MV-4-11 (cell line): Measurements from ENCODE around the gene GAS2L2.
"Not testable (repeated sequence)": the region's sequence is repeated elsewhere in the genome, so short reads cannot be mapped to it uniquely, and the experiment has no call there.

Source experiments
- DNase-seq: peaks from one replicate; lab custom pipeline; 2025; lab: John Stamatoyannopoulos, UW

GAS2L2 gene

DNA sequence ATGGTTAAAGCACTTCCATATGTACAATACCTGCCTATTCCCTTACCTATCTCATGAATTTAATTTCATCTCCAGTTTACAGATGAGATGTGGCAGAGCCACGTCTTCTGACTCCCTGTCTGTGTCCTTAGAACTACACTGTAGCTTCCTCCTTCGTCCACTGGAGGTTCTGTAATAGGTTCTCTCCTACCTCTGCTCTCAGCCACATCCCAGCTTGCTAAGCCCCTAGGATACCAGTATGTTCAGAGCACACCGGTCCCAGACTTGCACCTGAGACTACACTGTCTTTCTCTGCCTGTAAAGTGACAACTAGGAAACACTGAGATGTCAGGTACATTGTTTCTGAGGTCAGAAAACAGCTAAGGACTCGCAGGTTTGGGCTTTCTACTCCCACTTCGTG, 25.4 kb downstream of the GAS2L2 start:
- DNase-seq = no peak

DNA sequence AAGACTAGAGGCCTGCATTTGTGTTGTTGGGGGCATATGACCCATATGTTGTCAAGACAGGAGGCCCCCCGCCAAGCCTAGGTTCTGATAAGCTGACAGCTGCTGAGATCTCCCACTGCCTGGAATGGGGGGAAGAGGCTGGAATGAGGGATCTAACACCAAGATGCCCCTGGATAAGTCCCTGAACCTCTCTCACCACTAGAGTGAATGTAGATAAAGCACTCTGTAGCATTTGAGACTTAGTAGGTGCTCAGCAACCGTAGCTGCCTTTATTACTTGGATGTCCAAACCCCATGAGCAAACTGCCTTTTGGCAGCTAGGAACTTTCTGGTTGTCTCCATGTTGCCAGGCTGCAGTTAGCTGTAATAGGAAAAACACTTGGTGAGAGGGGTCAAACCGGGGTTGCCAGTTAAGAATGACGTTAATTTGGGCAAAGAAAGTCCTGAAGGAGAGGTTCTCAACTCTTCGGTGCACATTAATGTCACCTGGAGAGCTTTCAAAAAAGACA, 26.0 kb downstream of the GAS2L2 start:
- DNase-seq = no peak

- no peak for DNase-seq
These were observed 26.7 kb downstream of the GAS2L2 start for GRCh38 chr17:35726127-35726952.

- peak; percentile 22 for DNase-seq
These were observed 27.3 kb downstream of the GAS2L2 start for GRCh38 chr17:35725802-35726126.

GRCh38 chr17:35725058-35725457, 28.0 kb downstream of the GAS2L2 start:
- DNase-seq = no peak

- DNase-seq = no peak
These were observed 29.3 kb downstream of the GAS2L2 start for GRCh38 chr17:35723735-35724134.

DNA sequence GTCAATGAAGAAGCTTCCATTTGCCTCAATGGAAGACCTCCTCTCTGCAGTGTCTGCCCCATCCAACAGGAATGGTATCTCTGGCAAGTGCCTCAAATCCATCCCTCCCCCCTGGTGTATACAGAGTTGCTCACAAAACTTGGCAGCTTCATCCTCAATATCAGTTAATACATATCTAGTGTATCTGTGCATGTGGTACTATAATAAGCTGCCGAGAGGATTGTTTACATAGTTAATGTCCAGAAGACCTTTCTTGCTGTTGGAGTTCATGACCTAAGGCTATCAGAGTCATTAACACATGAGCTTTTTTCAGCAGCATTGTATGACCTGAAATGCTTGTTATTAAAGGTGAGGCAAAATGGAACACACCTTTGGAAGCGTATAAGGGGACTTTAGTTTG, 35.6 kb downstream of the GAS2L2 start:
- DNase-seq = no peak

DNA sequence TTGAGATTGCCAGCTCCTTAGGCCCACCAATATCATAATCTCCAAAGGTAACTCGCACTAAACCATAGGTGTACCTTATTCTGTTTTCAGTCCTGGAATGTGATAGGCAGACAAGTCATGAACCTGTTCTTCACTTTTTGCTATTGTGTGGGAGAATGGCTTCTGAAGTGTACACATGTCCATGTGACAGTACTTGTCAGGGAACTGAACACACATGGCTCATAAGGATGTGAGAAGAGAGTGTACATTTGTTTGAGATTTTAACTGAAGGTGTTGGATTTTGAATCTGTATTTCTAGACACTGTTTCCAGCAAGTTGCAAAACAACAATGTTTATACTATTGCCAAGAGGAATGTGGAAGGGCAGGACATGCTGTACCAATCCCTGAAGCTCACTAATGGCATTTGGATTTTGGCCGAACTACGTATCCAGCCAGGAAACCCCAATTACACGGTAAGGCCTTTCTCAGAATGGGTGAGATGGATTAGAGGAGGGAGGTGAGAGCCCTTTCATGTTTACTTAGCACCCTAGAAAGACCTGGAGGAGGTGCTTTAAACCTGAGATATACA, 36.1 kb downstream of the GAS2L2 start:
- DNase-seq = no peak

DNA sequence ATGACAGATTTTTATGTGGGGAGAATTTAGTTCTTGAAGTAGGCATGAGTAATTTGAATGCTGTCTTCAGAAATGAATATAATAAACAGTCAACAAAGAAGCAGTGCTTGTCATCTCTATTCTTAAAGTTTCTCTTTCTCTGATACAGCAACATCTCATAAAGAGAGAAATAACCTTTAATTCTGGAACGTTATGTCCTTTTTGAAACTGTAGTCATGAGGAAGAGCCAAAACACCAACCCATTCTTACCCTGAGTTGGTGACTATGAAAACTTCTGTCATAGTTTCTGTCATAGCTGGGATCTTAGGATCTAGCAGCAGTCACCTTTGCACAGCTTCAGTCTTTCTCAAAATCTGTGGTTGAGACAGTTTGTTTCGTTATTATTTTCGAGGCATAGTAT, 36.9 kb downstream of the GAS2L2 start:
- no peak for DNase-seq

GRCh38 chr17:35715416-35715815, 37.6 kb downstream of the GAS2L2 start:
- DNase-seq = no peak

DNA sequence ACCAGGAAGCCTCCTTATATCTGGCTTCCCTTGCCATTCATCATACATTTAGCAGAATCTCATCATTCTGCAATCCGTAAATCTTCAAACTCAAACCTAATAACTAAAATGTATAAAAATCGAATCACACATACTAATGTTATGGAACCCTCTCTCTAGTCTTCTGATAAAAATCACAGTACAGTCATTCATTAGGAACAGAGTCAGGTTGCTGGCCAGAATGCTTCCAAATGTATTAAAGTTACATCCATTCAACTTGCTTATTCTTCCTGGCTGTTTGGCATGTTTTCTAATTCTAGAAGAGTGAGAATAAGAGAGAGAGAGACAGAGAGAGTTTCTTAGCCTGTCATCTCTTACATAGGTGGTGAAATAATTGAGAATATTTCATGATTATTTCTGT, 38.1 kb downstream of the GAS2L2 start:
- DNase-seq = no peak

GRCh38 chr17:35713069-35713728, 39.8 kb downstream of the GAS2L2 start:
- peak; percentile 39 for DNase-seq

DNA sequence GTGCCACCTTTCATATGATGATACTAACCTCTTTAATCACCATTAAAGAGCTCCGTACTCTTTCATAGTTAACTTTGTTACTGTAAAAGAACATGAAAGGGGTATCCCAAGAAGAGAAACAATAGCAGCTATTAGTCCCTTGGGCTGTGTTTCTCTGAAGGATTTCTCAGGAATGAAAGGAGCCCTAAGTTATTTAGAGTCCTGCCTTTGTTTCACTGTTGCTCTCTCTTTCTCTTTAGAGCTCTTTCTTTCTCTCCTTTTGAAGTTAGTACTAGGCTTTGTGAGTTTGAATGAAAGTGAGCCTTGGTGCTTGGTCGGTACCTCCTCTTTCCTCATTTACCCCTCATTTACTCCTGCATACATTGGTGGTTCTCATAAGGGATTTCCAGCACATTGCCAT, 42.1 kb downstream of the GAS2L2 start:
- no peak for DNase-seq

- no peak for DNase-seq
These were observed 43.2 kb downstream of the GAS2L2 start for GRCh38 chr17:35709874-35710273.

GRCh38 chr17:35708951-35709350, 44.1 kb downstream of the GAS2L2 start:
- no peak for DNase-seq

DNA sequence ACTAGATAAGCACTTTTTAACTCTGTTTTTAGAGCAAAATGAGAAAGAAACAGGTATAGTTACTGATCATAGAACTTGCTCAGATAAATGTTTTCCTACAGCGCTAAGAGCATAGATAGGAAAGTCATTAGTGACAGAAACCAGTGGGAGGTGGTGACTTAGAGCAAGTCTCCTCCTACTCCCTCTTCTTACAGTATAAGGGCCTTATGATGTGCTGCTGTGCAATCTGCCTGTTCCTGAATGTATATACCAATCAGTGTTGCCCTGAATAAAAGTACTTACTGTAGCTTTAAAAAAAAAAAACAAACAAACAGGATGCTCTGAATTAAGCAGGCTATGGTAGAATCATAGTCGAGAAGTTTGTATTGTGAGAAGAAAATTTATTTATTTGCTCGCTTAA, 44.9 kb downstream of the GAS2L2 start:
- DNase-seq = peak; percentile 17

DNA sequence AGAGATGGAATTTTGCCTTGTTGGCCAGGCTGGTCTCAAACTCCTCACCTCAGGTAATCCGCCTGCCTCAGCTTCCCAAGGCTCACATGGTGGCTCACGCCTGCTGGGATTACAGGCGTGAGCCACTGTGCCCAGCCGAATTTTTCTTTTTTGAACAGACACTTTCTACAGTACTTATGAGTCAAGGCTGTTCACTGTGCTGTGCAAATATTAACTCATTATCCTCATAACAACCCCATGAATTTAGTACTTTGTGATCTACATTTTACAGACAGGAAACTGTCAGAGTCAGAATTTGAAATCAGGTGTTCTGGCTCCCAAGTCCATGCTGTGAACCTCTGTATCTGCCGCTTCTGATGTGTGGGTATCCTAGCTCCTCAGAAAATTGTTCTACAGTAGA, 47.3 kb downstream of the GAS2L2 start:
- DNase-seq = no peak

DNA sequence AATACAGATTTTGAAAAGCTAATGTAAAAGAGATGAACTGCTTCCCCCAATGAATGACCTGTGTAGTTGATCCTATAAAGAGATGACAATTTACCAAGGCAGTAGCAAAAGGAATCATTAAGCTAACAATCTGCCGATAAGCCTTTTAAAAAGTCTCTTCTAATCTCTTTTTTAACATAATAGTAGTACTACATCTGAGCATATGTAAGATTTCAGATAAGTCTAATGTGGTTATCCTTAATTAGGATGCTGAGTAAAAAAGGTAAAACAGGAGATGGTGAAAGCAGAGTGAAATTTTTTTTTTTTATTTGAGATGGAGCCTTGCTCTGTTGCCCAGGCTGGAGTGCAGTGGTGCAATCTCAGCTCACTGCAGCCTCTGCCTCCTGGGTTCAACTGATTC, 47.8 kb downstream of the GAS2L2 start:
- no peak for DNase-seq

DNA sequence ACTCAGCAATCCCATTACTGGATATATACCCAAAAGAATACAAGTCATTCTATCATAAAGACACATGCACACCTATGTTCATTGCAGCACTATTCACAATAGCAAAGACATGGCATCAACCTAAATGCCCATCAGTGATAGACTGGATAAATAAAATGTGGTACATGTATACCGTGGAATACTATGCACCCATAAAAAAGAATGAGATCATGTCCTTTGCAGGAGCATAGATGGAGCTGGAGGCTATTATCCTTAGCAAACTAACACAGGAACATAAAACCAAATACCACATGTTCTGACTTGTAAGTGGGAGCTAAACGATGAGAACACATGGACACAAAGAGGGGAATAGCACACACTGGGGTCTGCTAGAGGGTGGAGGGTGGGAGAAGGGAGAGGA, 49.7 kb downstream of the GAS2L2 start:
- not testable (repeated sequence) for DNase-seq

GRCh38 chr17:35701491-35701890, 51.5 kb downstream of the GAS2L2 start:
- no peak for DNase-seq

DNA sequence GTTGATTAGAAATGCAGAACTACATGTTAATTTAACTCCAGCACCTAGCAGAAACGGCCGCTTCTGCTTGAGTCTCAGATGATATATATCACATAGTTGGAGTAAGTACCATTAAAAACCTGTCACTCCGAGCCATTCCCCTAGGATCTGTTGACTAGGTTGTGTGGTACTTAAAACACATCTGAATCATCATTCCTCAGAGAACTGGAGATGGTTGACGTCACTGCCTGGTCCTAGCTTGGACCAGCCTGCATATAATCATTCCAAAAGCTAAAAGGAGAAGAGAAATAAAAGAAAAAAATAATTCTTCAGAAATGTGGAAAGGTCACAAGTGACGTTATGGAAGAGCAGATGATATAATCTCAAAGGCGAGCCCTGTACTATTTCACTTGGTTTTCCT, 52.9 kb downstream of the GAS2L2 start:
- DNase-seq = no peak

GRCh38 chr17:35698800-35699199, 54.2 kb downstream of the GAS2L2 start:
- DNase-seq = no peak

- DNase-seq = no peak
These were observed 57.4 kb downstream of the GAS2L2 start for GRCh38 chr17:35695613-35696012.
